Liver (tissue), 3 donors: ENCODE measurements around the gene VGF.

Experiments
- ATF3 ChIP-seq: IDR thresholded peaks from 2 replicates; pipeline ENCODE4 v1.6.1; 2016; ENCODE audit warnings: antibody characterized with exemption
- CTCF ChIP-seq: fragments of 150-350 bp; IDR thresholded peaks from 2 replicates; pipeline ENCODE4 v1.5.1; 2017; ENCODE audit warnings: improper control_type of control experiment, low read depth, low read length; ENCODE audit not compliant: missing input control
- GABPA ChIP-seq, 2 donors: IDR thresholded peaks in 1 of 2; conservative IDR thresholded peaks in 1 of 2; 2 replicates each; pipeline ENCODE4 v1.6.1; 2016; ENCODE audit warnings: antibody characterized with exemption in 2 of 2, mild to moderate bottlenecking in 1 of 2, moderate library complexity in 1 of 2
- JUND ChIP-seq, 2 donors: IDR thresholded peaks; 2 replicates each; pipeline ENCODE4 v1.6.1; 2016; ENCODE audit warnings: antibody characterized with exemption in 2 of 2
- MAX ChIP-seq: IDR thresholded peaks from 2 replicates; pipeline ENCODE4 v1.6.1; 2016; ENCODE audit warnings: antibody characterized with exemption
- REST ChIP-seq: IDR thresholded peaks from 2 replicates; pipeline ENCODE4 v1.6.1; 2016; ENCODE audit warnings: antibody characterized with exemption, mild to moderate bottlenecking
- SP1 ChIP-seq: IDR thresholded peaks from 2 replicates; pipeline ENCODE4 v1.6.1; 2018; ENCODE audit warnings: antibody characterized with exemption, mild to moderate bottlenecking
- TAF1 ChIP-seq: conservative IDR thresholded peaks from 2 replicates; pipeline ENCODE4 v1.6.1; 2016; ENCODE audit warnings: antibody characterized with exemption, mild to moderate bottlenecking
- ZBTB33 ChIP-seq: IDR thresholded peaks from 2 replicates; pipeline ENCODE4 v1.6.1; 2016; ENCODE audit warnings: antibody characterized with exemption
- donor health status: healthy.
- donor health status: healthy.

GRCh38 chr7:101171442-101171837 lies 6.1 kb upstream of the VGF start:
- TF ChIP-seq CTCF (no peak), GABPA (IDR thresholded peaks at IDR 0.05 in 1 of 2, conservative IDR thresholded peaks at IDR 0.05 in 1 of 2) (no peak), TAF1 (no peak), SP1 (no peak), ATF3 (no peak), REST (no peak), ZBTB33 (no peak), JUND (IDR thresholded peaks at IDR 0.05) (no peak), MAX (no peak)
